ENCODE data around the gene DIAPH3. TPM values are rescaled to one million over a fixed set of nuclear protein-coding genes. Genes with fewer than 3 reads are reported as not detected.

Gene DIAPH3
- total RNA-seq, 1 experiment from 2014 or later = 62.3 TPM

GRCh38 chr13:60134376-60134775, 29.4 kb downstream of the DIAPH3 start:
- DNase-seq (ENCODE audit: low spot score) = peak; percentile 20
- Histone ChIP-seq H3K36me3 (ENCODE audit: insufficient read depth, low read length, poor library complexity, severe bottlenecking) (peaks cover 14% of the 10 kb centered on the region), H3K27me3 (replicated peaks; ENCODE audit: insufficient read depth, low read depth, low read length, poor library complexity) (no peaks in the 10 kb centered on the region), H3K4me1 (ENCODE audit: insufficient read depth, low read length, poor library complexity, severe bottlenecking) (peaks cover 12% of the 10 kb centered on the region), H3K9me3 (ENCODE audit: low read depth, low read length, poor library complexity, severe bottlenecking) (no peaks in the 10 kb centered on the region), H3K4me3 (ENCODE audit: low read depth, low read length, poor library complexity, severe bottlenecking) (no peak overlapping the region), H3K27ac (ENCODE audit: low read depth, low read length, poor library complexity, severe bottlenecking) (no peak overlapping the region)
- ChIA-PET CTCF (no interaction called here), POLR2A (ENCODE audit: low non-redundant PET) (no interaction called here)
- intact Hi-C loops (cut with micrococcal nuclease; ENCODE audit: unreplicated experiment) = no loop called here
- no TSS peak for BruUV-seq (replicated peaks)
- peak; percentile 39 for TF ChIP-seq CTCF (conservative IDR thresholded peaks at IDR 0.05; ENCODE audit: low read depth, low read length)
- no peak for TF ChIP-seq EZH2 (IDR thresholded peaks at IDR 0.05; ENCODE audit: borderline replicate concordance, low read depth, low read length, poor library complexity, severe bottlenecking)

- Histone ChIP-seq H3K27me3 (replicated peaks; ENCODE audit: insufficient read depth, low read depth, low read length, poor library complexity) (no peaks in the 10 kb centered on the region), H3K9me3 (ENCODE audit: low read depth, low read length, poor library complexity, severe bottlenecking) (peaks cover under 1% of the 10 kb centered on the region), H3K36me3 (ENCODE audit: insufficient read depth, low read length, poor library complexity, severe bottlenecking) (peaks cover 8% of the 10 kb centered on the region), H3K27ac (ENCODE audit: low read depth, low read length, poor library complexity, severe bottlenecking) (no peak overlapping the region), H3K4me3 (ENCODE audit: low read depth, low read length, poor library complexity, severe bottlenecking) (no peak overlapping the region), H3K4me1 (ENCODE audit: insufficient read depth, low read length, poor library complexity, severe bottlenecking) (peaks cover 7% of the 10 kb centered on the region)
- TF ChIP-seq EZH2 (IDR thresholded peaks at IDR 0.05; ENCODE audit: borderline replicate concordance, low read depth, low read length, poor library complexity, severe bottlenecking) = no peak
- TF ChIP-seq CTCF (conservative IDR thresholded peaks at IDR 0.05; ENCODE audit: low read depth, low read length) = no peak
- BruUV-seq (replicated peaks) = no TSS peak
- POLR2A ChIA-PET (ENCODE audit: low non-redundant PET) = no interaction called here
- CTCF ChIA-PET = no interaction called here
- intact Hi-C loops (cut with micrococcal nuclease; ENCODE audit: unreplicated experiment) = no loop called here
- DNase-seq (ENCODE audit: low spot score) = no peak
Measured at GRCh38 chr13:60121337-60121687, 42.4 kb downstream of the DIAPH3 start.

- Histone ChIP-seq H3K27ac (ENCODE audit: low read depth, low read length, poor library complexity, severe bottlenecking) (no peak overlapping the region), H3K36me3 (ENCODE audit: insufficient read depth, low read length, poor library complexity, severe bottlenecking) (peaks cover 6% of the 10 kb centered on the region), H3K4me3 (ENCODE audit: low read depth, low read length, poor library complexity, severe bottlenecking) (no peak overlapping the region), H3K27me3 (replicated peaks; ENCODE audit: insufficient read depth, low read depth, low read length, poor library complexity) (no peaks in the 10 kb centered on the region), H3K4me1 (ENCODE audit: insufficient read depth, low read length, poor library complexity, severe bottlenecking) (peaks cover 7% of the 10 kb centered on the region), H3K9me3 (ENCODE audit: low read depth, low read length, poor library complexity, severe bottlenecking) (peaks cover 3% of the 10 kb centered on the region)
- ChIA-PET CTCF (no interaction called here), POLR2A (ENCODE audit: low non-redundant PET) (no interaction called here)
- no TSS peak for BruUV-seq (replicated peaks)
- TF ChIP-seq CTCF (conservative IDR thresholded peaks at IDR 0.05; ENCODE audit: low read depth, low read length) (no peak), EZH2 (IDR thresholded peaks at IDR 0.05; ENCODE audit: borderline replicate concordance, low read depth, low read length, poor library complexity, severe bottlenecking) (no peak)
- DNase-seq (ENCODE audit: low spot score) = no peak
- intact Hi-C loops (cut with micrococcal nuclease; ENCODE audit: unreplicated experiment) = no loop called here
Measured at GRCh38 chr13:60120617-60121336, 43.0 kb downstream of the DIAPH3 start.

Data from A673 (cell line).